Esophagus (tissue), 2 donors: ENCODE measurements around the gene KCNQ2. TPM values are rescaled to one million over a fixed set of nuclear protein-coding genes. Genes with fewer than 3 reads are reported as not detected.

Experiments used
- H3K27ac ChIP-seq, 2 donors: one replicate each; pipeline ENCODE4 v1.5.1; 2013; ENCODE audit warnings: low read depth in 2 of 2, mild to moderate bottlenecking in 2 of 2, inconsistent platforms in 1 of 2, low read length in 1 of 2, moderate library complexity in 1 of 2
- H3K27me3 ChIP-seq, 2 donors: one replicate each; pipeline ENCODE4 v1.6.1; 2013; ENCODE audit warnings: low read length in 2 of 2, control low read depth in 1 of 2, mild to moderate bottlenecking in 1 of 2; ENCODE audit not compliant: insufficient read depth in 2 of 2, control insufficient read depth in 1 of 2
- H3K36me3 ChIP-seq, 2 donors: one replicate each; pipeline ENCODE4 v1.6.1; 2013; ENCODE audit warnings: low read length in 1 of 2; ENCODE audit not compliant: control insufficient read depth in 2 of 2, insufficient read depth in 2 of 2
- H3K4me1 ChIP-seq, 2 donors: one replicate each; pipeline ENCODE4 v1.6.1; 2013; ENCODE audit warnings: low read length in 1 of 2; ENCODE audit not compliant: control insufficient read depth in 2 of 2, insufficient read depth in 2 of 2
- H3K4me3 ChIP-seq, 2 donors: one replicate each; pipeline ENCODE4 v1.5.1; 2013; ENCODE audit warnings: low read length in 2 of 2, mild to moderate bottlenecking in 2 of 2, low read depth in 1 of 2, moderate library complexity in 1 of 2
- H3K9me3 ChIP-seq, 2 donors: one replicate each; pipeline ENCODE4 v1.6.1; 2013; ENCODE audit warnings: mild to moderate bottlenecking in 2 of 2, low read depth in 1 of 2, low read length in 1 of 2, moderate library complexity in 1 of 2; ENCODE audit not compliant: control insufficient read depth in 2 of 2, insufficient read depth in 1 of 2
- WGBS, 2 donors: extraction: QIAGEN DNeasy Blood & Tissue Kit; methylation state at CpG; one replicate each; pipeline ENCODE4 v1.1.7; 2013; 5-methylcytosine and 5-hydroxymethylcytosine counted together
- polyA plus RNA-seq, 2 donors: library from polyadenylated mRNA; stranded (reverse); fragments of 200-250 nt; gene quantifications; one replicate each; pipeline ENCODE4 v1.2.3, GENCODE V29; 2013
- donor health status: healthy with polysubstance abuse.
- donor health status: Bipolar disorder and iron deficiency.

Gene KCNQ2
- polyA plus RNA-seq, 2 donors = 0.01 to 0.06 TPM

DNA sequence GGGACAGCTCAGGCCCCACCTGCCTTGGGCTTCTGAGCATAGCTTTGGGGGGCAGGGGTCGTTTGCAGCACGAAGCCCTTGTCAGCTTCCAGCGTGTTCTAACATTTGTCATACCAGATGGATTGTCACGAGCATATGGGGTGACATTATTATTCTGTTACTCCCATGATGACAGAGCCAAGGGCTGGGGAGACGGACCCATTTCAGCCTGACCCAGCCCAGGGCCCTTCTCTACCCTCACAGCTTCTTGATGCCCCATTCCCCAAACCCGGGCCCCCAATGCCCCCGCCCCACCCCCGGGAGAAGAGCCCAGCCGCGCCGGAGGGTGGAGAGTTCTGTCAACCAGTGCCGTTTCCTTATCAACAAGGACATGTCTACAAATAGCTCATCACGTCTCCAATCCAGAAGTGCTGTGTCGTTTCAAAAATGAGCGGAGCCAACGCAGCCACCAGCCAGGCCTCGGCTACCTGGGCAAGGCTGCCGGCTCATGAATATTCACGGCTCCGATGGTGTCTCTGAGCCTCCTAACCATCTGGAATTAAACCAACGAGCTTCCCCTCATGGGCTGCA lies 101.8 kb downstream of the KCNQ2 start:
- 27% methylated on average over 16 to 21 of the region's 21 CpGs for WGBS, 2 donors
- no peaks in the 10 kb centered on the region for H3K27me3 ChIP-seq
- H3K4me1 ChIP-seq = no peaks in the 10 kb centered on the region
- H3K27ac ChIP-seq = no peak overlapping the region
- no peak overlapping the region for H3K4me3 ChIP-seq
- no peaks in the 10 kb centered on the region for H3K36me3 ChIP-seq
- H3K9me3 ChIP-seq = no peaks in the 10 kb centered on the region

DNA sequence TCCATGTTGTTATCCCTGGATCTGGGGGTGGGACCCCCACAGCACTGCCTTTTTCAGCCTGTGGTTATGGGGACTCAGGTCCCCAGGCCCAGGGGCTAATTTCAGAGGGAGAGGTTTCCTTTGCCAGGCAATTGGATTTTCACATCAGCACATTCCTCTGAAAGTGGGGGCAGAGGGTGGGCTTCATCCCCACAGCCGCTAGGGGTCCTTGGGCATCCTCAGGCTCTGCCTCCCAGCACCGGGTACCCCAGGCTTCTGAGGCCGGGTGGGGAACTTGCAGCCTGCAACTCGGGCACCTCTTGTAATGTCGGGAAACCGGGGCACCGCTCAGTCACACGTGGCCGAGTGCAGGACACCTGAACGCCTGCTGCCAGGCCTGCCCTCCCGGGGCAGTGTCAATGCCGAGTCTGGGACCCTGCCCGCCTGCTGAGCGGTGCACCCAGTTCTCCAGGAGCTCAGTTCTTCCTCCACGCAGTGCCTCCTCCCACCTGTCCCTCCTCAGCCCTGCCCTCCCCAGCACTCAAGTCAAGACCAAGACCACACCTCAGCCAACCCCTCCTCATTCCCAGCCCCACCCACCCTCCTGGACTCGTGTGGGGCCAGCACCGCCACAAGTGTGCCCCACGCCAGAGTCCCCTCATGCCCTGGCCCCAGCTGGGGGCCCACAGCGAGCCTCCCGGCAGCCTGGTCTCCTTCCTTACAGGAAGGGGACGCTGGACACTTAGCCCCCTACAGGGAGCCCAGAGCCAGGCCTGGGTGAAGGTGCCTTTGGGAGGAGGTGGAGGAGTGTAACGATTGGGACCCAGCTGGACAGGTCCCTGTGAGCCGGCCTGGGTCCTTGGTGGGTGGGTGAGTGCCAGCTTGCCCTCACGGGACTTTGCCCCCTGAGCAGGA lies 102.5 kb downstream of the KCNQ2 start:
- H3K36me3 ChIP-seq = no peaks in the 10 kb centered on the region
- H3K9me3 ChIP-seq = no peaks in the 10 kb centered on the region
- WGBS, 2 donors = 58 to 59% methylated on average over 24 of the region's 24 CpGs
- H3K27ac ChIP-seq = no peak overlapping the region
- H3K27me3 ChIP-seq = no peaks in the 10 kb centered on the region
- no peaks in the 10 kb centered on the region for H3K4me1 ChIP-seq
- no peak overlapping the region for H3K4me3 ChIP-seq

DNA sequence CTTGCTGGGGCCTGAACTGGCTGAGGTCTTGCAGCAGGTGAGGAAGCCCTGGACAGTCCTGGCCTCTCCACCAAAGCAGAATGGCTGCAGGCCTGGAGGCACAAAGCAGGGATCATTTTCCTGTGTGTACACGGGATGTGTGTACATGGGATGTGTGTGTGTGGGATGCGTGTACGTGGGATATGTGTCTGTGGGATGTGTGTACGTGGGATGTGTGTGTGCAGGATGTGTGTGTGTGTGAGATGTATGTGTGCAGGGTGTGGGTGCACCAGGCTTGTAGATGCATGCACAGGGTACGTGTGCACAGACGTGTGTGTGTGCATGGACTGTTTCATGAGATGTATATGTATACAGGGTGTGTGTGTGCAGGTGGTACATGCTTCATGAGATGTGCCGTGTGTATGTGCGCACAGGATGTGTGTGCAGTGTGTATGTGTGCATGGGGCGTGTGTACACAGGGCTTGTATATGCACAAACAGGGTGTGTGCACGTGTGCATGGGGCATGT lies 103.4 kb downstream of the KCNQ2 start:
- no peaks in the 10 kb centered on the region for H3K9me3 ChIP-seq
- no peaks in the 10 kb centered on the region for H3K4me1 ChIP-seq
- H3K27me3 ChIP-seq = no peaks in the 10 kb centered on the region
- H3K36me3 ChIP-seq = no peaks in the 10 kb centered on the region
- H3K27ac ChIP-seq = no peak overlapping the region
- 83 to 87% methylated on average over 10 of the region's 10 CpGs for WGBS, 2 donors
- H3K4me3 ChIP-seq = no peak overlapping the region

DNA sequence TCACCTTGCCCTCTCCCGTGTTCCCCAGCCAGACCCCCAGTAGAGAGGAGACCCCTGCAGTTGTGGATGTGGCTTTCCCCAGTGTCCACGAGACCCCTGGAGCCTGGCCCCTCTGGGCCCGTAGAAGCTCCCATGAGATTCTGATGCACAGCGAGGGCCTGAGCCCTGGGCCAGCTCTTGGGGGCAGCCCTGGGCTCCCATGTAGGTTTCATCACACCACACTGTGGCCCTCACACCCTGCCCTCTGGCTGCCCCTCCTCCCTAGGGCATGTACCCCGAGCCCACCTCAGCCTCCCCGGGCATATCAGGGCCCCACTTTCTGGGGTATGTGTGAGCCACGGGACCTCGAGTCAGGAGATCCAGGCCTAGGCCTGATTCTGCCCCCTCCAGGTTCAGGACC lies 104.3 kb downstream of the KCNQ2 start:
- Histone ChIP-seq H3K9me3 (no peaks in the 10 kb centered on the region), H3K36me3 (no peaks in the 10 kb centered on the region), H3K4me1 (no peaks in the 10 kb centered on the region), H3K27ac (no peak overlapping the region), H3K4me3 (no peak overlapping the region), H3K27me3 (no peaks in the 10 kb centered on the region)
- 78 to 86% methylated on average over 8 of the region's 8 CpGs for WGBS, 2 donors

DNA sequence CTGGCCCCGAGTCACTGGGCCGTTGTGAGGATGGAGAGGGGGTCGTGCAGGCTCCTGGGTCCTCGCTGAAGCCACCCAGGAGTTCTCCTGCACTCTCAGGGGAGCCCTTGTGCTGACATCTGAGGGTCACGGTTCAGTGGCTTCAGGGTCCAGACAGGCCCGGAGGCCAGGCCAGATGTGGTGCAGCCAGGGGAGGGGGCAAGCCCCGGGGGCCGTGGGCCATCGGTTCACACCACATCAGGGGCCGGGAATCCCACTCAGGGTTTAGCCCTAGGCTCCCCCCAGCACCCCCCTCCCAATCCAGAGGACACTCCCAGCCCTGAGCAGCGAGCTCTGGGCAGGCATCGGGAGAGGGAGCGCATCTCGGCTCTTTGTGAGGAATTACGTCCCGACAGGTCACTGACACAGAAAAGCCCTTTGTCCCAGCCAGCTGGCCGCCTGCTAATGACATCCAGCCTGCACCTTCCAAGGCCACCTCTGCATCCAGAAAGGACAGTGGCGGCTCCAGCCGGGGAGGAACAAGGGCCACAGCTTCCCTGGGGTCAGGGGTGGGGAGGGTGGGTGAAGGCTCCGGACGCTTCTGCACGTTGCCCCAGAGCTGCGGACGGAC lies 104.9 kb downstream of the KCNQ2 start:
- Histone ChIP-seq H3K9me3 (no peaks in the 10 kb centered on the region), H3K4me3 (no peak overlapping the region), H3K4me1 (no peaks in the 10 kb centered on the region), H3K27ac (no peak overlapping the region), H3K36me3 (no peaks in the 10 kb centered on the region), H3K27me3 (no peaks in the 10 kb centered on the region)
- WGBS, 2 donors = 57 to 59% methylated on average over 24 of the region's 24 CpGs

DNA sequence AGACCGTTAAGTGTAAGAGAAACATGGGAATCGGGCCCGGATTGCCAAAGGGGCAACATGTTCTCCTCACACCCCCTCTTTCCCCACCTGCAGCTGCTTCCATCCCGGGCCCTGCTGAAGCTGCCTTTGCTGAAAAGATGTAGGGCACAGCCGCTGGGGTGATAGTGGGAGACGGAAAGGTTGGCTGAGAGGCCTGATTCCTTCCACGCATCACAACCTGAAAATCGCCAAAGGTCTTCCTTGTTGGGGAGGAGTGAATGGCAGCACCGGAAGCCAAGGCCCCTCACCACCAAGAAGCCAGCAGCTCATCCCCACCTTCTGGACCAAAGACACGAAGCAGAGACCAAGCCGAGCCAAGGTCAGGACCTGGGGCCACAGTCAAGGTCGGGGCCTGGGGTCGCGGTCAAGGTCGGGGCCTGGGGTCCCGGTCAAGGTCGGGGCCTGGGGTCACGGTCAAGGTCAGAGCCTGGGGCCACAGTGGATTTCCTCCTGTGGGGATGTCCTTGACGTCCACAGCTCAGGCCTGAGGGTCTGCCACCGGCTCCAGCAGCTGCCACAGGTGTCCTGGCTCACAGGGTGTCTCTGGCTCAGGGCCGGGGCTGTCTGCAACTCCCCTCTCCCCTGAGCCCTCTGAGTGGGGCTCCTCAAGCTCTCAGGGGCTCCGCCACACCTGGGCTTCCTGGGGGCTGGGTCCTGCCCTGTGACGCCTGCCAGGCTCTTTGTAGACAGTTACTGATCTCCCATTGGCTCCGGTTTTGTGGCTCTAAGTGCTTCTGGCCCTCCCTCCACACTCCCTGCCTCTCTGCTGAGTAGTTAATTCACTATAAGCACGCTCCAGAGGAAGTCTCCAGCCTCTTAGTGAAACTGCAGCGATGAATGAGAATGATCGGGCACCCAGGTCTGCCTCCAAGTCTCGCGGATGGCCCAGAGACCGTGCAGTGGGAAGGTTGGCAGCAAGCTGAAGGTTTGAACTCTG lies 105.8 kb downstream of the KCNQ2 start:
- no peaks in the 10 kb centered on the region for H3K36me3 ChIP-seq
- H3K4me3 ChIP-seq = no peak overlapping the region
- H3K27me3 ChIP-seq = no peaks in the 10 kb centered on the region
- 66 to 68% methylated on average over 30 of the region's 30 CpGs for whole genome bisulfite sequencing, 2 donors
- H3K9me3 ChIP-seq = peaks cover 0 to 2% of the 10 kb centered on the region in 2 donors
- no peak overlapping the region for H3K27ac ChIP-seq
- H3K4me1 ChIP-seq = no peaks in the 10 kb centered on the region

DNA sequence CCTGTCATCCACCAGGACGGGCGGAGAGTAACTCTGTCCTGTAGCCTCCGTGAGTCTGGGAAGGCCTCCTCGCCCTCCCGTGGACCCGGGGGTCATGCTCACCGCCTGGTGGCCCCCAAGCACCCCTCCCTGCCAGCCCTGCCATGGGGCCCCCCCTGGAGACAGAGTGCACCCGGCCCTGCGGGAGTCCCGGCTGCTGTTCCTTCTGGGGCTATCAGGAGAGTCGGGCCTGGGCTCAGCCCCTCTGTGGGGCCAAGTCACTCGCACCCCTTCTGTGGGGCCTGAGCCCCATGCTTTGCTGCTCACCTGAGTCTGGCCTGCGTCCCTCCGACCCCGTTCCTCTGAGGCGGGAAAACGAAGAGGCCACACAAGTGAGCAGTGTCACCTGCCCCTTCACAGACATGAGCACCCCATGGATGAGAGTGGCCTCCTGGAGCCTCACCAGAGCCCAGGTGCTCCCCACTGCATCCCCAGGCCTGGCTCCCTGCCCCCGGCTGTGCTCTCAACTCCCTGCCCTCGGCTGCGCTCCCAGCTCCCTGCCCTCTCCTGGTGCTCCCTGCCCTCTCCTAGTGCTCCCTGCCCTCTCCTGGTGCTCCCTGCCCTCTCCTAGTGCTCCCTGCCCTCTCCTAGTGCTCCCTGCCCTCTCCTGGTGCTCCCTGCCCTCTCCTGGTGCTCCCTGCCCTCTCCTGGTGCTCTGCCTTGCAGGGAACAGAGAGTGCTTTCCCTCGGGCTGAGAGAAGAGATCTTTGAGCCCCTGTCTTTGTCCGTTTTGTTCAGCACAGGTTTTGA lies 106.7 kb downstream of the KCNQ2 start:
- Histone ChIP-seq H3K36me3 (no peaks in the 10 kb centered on the region), H3K9me3 (peaks cover 0 to 2% of the 10 kb centered on the region in 2 donors), H3K27me3 (peaks cover 0 to 3% of the 10 kb centered on the region in 2 donors), H3K27ac (no peak overlapping the region), H3K4me1 (no peaks in the 10 kb centered on the region), H3K4me3 (no peak overlapping the region)
- 82 to 83% methylated on average over 17 to 22 of the region's 22 CpGs for WGBS, 2 donors

DNA sequence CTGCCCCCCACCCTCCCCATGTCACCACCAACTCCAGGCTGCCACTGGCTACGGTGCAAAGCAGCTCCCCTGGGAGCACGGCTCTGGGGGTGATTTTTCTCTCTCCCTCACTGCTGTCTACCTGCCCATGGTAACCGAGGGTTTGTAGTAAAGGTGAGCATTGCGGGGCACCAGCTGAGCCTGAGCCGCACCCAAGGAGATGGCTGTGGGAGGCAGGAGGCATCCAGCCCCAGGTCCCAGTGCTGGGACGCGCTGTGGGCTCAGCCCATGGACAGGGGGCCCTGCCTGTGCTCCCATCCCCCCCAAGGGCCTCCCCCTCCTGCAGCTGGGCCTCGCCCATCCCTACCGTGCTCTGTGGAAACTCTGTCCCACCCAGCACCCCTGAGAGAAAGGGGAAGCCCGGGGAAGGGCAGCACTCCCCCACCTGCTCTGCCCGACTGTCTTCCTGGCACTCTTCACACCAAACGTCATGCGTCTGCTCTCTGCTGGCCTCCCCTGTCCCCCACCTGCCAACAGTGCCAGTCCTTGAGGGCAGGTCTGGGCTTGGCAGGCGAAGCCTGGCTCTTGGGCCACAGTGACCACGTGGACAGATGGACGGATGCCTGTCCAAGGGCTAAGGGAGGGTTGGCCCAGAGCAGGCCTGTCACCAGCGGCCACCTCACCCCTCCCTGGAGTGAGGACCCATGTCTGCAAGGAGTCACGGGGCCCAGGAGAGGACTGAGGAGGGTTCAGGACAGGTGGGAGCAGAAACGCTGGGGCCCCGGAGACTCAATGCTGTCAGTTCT lies 107.5 kb downstream of the KCNQ2 start:
- Histone ChIP-seq H3K4me1 (peaks cover 0 to 3% of the 10 kb centered on the region in 2 donors), H3K27me3 (peaks cover 0 to 9% of the 10 kb centered on the region in 2 donors), H3K27ac (no peak overlapping the region), H3K36me3 (no peaks in the 10 kb centered on the region), H3K9me3 (peaks cover 0 to 2% of the 10 kb centered on the region in 2 donors), H3K4me3 (no peak overlapping the region)
- 66 to 69% methylated on average over 18 to 20 of the region's 20 CpGs for WGBS, 2 donors
